PFSK-1 (cell line): Measurements from ENCODE around the gene TRAM2.

ENCODE experiments used
- FOXP2 ChIP-seq: optimal IDR thresholded peaks from 2 replicates; pipeline ENCODE3; 2011; ENCODE audit warnings: borderline replicate concordance, control low read depth, inconsistent platforms; ENCODE audit not compliant: insufficient read depth; ENCODE audit errors: extremely low read length, extremely low read depth
- POLR2AphosphoS5 ChIP-seq: IDR thresholded peaks from 2 replicates; pipeline ENCODE4 v1.6.1; 2012; ENCODE audit warnings: low read depth, mild to moderate bottlenecking, control low read depth, low read length, moderate library complexity
- SIN3A ChIP-seq: IDR thresholded peaks from 2 replicates; pipeline ENCODE4 v1.6.1; 2012; ENCODE audit warnings: mild to moderate bottlenecking, low read length, moderate library complexity, borderline replicate concordance; ENCODE audit not compliant: insufficient read depth
- TAF1 ChIP-seq: IDR thresholded peaks from 2 replicates; pipeline ENCODE4 v1.6.1; 2012; ENCODE audit warnings: low read length, control low read depth, borderline replicate concordance; ENCODE audit not compliant: insufficient read depth
- TF ChIP-seq, protein P1 (sequence below), 2 experiments: IDR thresholded peaks; 2 replicates each; pipeline versions ENCODE4 v1.6.1 to v1.8.0; 2011 to 2012; ENCODE audit warnings: low read depth in 2 of 2, low read length in 2 of 2, control low read depth in 1 of 2, inconsistent platforms in 1 of 2, mild to moderate bottlenecking in 1 of 2, moderate library complexity in 1 of 2; ENCODE audit not compliant: insufficient read depth in 1 of 2

DNA sequence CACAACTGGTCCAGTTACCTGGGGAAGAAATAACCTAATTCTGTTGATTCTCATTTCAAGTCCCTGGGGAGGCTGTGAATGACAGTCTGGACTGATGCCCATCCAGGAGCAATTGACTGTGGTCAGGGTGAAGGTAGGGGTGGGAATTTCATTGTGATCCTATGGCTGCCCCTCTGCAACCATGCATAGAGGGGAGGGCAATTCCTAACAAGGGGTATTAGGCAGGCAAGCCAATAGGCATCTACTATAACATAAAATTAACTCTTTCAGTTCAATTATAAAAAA is 44.0 kb upstream of the TRAM2 start:
- TF ChIP-seq, protein P1, sequence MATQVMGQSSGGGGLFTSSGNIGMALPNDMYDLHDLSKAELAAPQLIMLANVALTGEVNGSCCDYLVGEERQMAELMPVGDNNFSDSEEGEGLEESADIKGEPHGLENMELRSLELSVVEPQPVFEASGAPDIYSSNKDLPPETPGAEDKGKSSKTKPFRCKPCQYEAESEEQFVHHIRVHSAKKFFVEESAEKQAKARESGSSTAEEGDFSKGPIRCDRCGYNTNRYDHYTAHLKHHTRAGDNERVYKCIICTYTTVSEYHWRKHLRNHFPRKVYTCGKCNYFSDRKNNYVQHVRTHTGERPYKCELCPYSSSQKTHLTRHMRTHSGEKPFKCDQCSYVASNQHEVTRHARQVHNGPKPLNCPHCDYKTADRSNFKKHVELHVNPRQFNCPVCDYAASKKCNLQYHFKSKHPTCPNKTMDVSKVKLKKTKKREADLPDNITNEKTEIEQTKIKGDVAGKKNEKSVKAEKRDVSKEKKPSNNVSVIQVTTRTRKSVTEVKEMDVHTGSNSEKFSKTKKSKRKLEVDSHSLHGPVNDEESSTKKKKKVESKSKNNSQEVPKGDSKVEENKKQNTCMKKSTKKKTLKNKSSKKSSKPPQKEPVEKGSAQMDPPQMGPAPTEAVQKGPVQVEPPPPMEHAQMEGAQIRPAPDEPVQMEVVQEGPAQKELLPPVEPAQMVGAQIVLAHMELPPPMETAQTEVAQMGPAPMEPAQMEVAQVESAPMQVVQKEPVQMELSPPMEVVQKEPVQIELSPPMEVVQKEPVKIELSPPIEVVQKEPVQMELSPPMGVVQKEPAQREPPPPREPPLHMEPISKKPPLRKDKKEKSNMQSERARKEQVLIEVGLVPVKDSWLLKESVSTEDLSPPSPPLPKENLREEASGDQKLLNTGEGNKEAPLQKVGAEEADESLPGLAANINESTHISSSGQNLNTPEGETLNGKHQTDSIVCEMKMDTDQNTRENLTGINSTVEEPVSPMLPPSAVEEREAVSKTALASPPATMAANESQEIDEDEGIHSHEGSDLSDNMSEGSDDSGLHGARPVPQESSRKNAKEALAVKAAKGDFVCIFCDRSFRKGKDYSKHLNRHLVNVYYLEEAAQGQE (IDR thresholded peaks at IDR 0.05; ENCODE audit: insufficient read depth in 1 of 2, low read depth in 2 of 2, low read length in 2 of 2): no peak
- TF ChIP-seq TAF1: no peak
- TF ChIP-seq SIN3A: no peak
- no peak for TF ChIP-seq POLR2AphosphoS5
- no peak for TF ChIP-seq FOXP2
